ENCODE results near the gene TMEM242. TPM values are rescaled to one million over a fixed set of nuclear protein-coding genes. Genes with fewer than 3 reads are reported as not detected.

TMEM242 gene
- polyA plus RNA-seq, 12 donors, result 8.4 to 12.5 (median 10.5) TPM; not detected in 1

GRCh38 chr6:157292202-157292601 lies 31.1 kb downstream of the TMEM242 start:
- no peak for DNase-seq

- DNase-seq, result no peak
Measured at GRCh38 chr6:157291356-157291755, 32.0 kb downstream of the TMEM242 start.

- DNase-seq, result no peak
Measured at GRCh38 chr6:157290797-157291196, 32.5 kb downstream of the TMEM242 start.

GRCh38 chr6:157289764-157290163 lies 33.6 kb downstream of the TMEM242 start:
- no peak for DNase-seq

GRCh38 chr6:157288575-157288974 lies 34.7 kb downstream of the TMEM242 start:
- DNase-seq, result no peak

GRCh38 chr6:157287923-157288322 lies 35.4 kb downstream of the TMEM242 start:
- no peak for DNase-seq

GRCh38 chr6:157287247-157287850 lies 36.0 kb downstream of the TMEM242 start:
- DNase-seq, result no peak

GRCh38 chr6:157285422-157285779 lies 37.9 kb downstream of the TMEM242 start:
- DNase-seq, result no peak

GRCh38 chr6:157284738-157285421 lies 38.4 kb downstream of the TMEM242 start:
- no peak for DNase-seq

GRCh38 chr6:157283900-157284737 lies 39.2 kb downstream of the TMEM242 start:
- DNase-seq, result no peak

- no peak for DNase-seq
Measured at GRCh38 chr6:157283330-157283898, 39.9 kb downstream of the TMEM242 start.

- DNase-seq, result no peak
Measured at GRCh38 chr6:157282284-157282683, 41.0 kb downstream of the TMEM242 start.

- DNase-seq, result no peak
Measured at GRCh38 chr6:157281570-157281969, 41.7 kb downstream of the TMEM242 start.

GRCh38 chr6:157280947-157281346 lies 42.4 kb downstream of the TMEM242 start:
- DNase-seq, result no peak

GRCh38 chr6:157280157-157280556 lies 43.2 kb downstream of the TMEM242 start:
- no peak for DNase-seq

GRCh38 chr6:157278171-157278570 lies 45.1 kb downstream of the TMEM242 start:
- DNase-seq, result no peak

GRCh38 chr6:157276731-157277130 lies 46.6 kb downstream of the TMEM242 start:
- no peak for DNase-seq

- no peak for DNase-seq
Measured at GRCh38 chr6:157276134-157276532, 47.2 kb downstream of the TMEM242 start.

- peak; percentile 57 for DNase-seq
Measured at GRCh38 chr6:157274471-157275226, 48.7 kb downstream of the TMEM242 start.

GRCh38 chr6:157273756-157274470 lies 49.4 kb downstream of the TMEM242 start:
- no peak for DNase-seq
